ENCODE results near the gene STK38.

DNA sequence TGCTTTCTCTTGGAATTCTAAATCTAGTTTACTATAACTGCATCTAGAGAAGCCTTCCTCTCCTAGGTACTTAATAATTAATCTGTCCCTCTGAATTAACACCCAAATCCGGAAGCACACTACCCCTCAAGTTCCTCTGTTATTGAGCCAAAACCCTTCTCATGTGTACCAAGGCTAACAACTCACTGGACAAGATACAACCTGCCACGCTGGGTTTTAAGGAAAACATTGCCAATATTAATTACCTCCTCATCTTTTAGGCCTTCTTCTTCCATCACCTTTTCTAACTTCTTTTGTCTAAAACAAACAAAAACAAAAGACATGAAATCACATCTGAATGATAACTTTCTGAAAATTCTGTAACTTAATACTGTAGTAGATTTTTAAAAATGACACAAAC is 21.9 kb downstream of the STK38 start:
- TF ChIP-seq, protein P1, sequence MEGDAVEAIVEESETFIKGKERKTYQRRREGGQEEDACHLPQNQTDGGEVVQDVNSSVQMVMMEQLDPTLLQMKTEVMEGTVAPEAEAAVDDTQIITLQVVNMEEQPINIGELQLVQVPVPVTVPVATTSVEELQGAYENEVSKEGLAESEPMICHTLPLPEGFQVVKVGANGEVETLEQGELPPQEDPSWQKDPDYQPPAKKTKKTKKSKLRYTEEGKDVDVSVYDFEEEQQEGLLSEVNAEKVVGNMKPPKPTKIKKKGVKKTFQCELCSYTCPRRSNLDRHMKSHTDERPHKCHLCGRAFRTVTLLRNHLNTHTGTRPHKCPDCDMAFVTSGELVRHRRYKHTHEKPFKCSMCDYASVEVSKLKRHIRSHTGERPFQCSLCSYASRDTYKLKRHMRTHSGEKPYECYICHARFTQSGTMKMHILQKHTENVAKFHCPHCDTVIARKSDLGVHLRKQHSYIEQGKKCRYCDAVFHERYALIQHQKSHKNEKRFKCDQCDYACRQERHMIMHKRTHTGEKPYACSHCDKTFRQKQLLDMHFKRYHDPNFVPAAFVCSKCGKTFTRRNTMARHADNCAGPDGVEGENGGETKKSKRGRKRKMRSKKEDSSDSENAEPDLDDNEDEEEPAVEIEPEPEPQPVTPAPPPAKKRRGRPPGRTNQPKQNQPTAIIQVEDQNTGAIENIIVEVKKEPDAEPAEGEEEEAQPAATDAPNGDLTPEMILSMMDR (IDR thresholded peaks at IDR 0.05), result no peak
- no peak for TF ChIP-seq POLR2A (IDR thresholded peaks at IDR 0.05)
